K562 (cell line): ENCODE results near the gene SLC35B4. TPM values are rescaled to one million over a fixed set of nuclear protein-coding genes. Genes with fewer than 3 reads are reported as not detected.

ENCODE experiments used
- EHMT2 ChIP-seq: fragments of 450-650 bp; IDR thresholded peaks from 2 replicates; pipeline ENCODE4 v1.6.1; 2018; ENCODE audit warnings: antibody characterized with exemption
- EP400 ChIP-seq: fragments of 450-650 bp; IDR thresholded peaks from 2 replicates; pipeline ENCODE4 v1.6.1; 2017; ENCODE audit warnings: antibody characterized with exemption, mild to moderate bottlenecking, moderate library complexity
- ESRRA ChIP-seq: fragments of 450-650 bp; IDR thresholded peaks from 2 replicates; pipeline ENCODE4 v1.6.1; 2014; ENCODE audit warnings: low read depth, mild to moderate bottlenecking, moderate library complexity, borderline replicate concordance
- EWSR1 ChIP-seq: fragments of 450-650 bp; IDR thresholded peaks from 2 replicates; pipeline ENCODE4 v1.6.1; 2018; ENCODE audit warnings: borderline replicate concordance, mild to moderate bottlenecking, low read depth, moderate library complexity; ENCODE audit not compliant: partially characterized antibody
- FOSL1 ChIP-seq: fragments of 200-800 bp; sonication (Bioruptor generic); conservative IDR thresholded peaks from 2 replicates; pipeline ENCODE4 v1.6.1; 2016; ENCODE audit warnings: missing genetic modification characterization, missing compliant biosample characterization
- GATAD2A ChIP-seq: fragments of 450-650 bp; IDR thresholded peaks from 2 replicates; pipeline ENCODE4 v1.6.1; 2017
- JUND ChIP-seq, 2 experiments: IDR thresholded peaks; 2 replicates in 1 of 2; 3 replicates in 1 of 2; pipeline ENCODE4 v1.6.1; 2011; ENCODE audit warnings: borderline replicate concordance in 2 of 2, low read depth in 2 of 2, low read length in 2 of 2, improper control_type of control experiment in 1 of 2, missing biosample characterization in 1 of 2, missing genetic modification characterization in 1 of 2, missing genetic modification reagents in 1 of 2
- KLF13 ChIP-seq: fragments of 450-650 bp; IDR thresholded peaks from 2 replicates; pipeline ENCODE4 v1.6.1; 2016; ENCODE audit warnings: missing genetic modification characterization, low read depth, mild to moderate bottlenecking, missing compliant biosample characterization, moderate library complexity, borderline replicate concordance
- L3MBTL2 ChIP-seq: fragments of 450-650 bp; IDR thresholded peaks from 2 replicates; pipeline ENCODE4 v1.6.1; 2016; ENCODE audit warnings: mild to moderate bottlenecking, moderate library complexity
- NONO ChIP-seq, 2 experiments: fragments of 200-400 bp in 1 of 2; fragments of 450-650 bp in 1 of 2; formaldehyde crosslinking in 1 of 2; IDR thresholded peaks; 2 replicates each; pipeline ENCODE4 v1.6.1; 2017; ENCODE audit warnings: low read depth in 2 of 2, mild to moderate bottlenecking in 2 of 2, moderate library complexity in 2 of 2, low read length in 1 of 2
- OTX1 ChIP-seq: fragments of 450-650 bp; formaldehyde crosslinking; IDR thresholded peaks from 2 replicates; pipeline ENCODE4 v1.4.0; 2022; ENCODE audit warnings: mild to moderate bottlenecking
- RNF219 ChIP-seq: fragments of 250-450 bp; sonication (Bioruptor Pico); IDR thresholded peaks from 2 replicates; pipeline ENCODE4 v1.5.0; 2022; ENCODE audit warnings: mild to moderate bottlenecking
- SPI1 ChIP-seq: IDR thresholded peaks from 2 replicates; pipeline ENCODE4 v1.6.1; 2011; ENCODE audit warnings: low read depth, low read length, control low read depth, borderline replicate concordance
- TCF7 ChIP-seq: sonication (generic); IDR thresholded peaks from 2 replicates; pipeline ENCODE4 v1.6.1; 2016; ENCODE audit warnings: antibody characterized with exemption, borderline replicate concordance
- TGIF2 ChIP-seq: sonication (generic); formaldehyde crosslinking; IDR thresholded peaks from 2 replicates; pipeline ENCODE4 v1.8.1; 2022; ENCODE audit warnings: mild to moderate bottlenecking, missing genetic modification reagents, moderate library complexity
- UBTF ChIP-seq, 2 experiments: IDR thresholded peaks; 2 replicates each; pipeline ENCODE4 v1.6.1; 2012; ENCODE audit warnings: improper control_type of control experiment in 2 of 2, low read depth in 2 of 2, low read length in 2 of 2, borderline replicate concordance in 1 of 2
- ZBTB33 ChIP-seq: sonication (generic); formaldehyde crosslinking; IDR thresholded peaks from 2 replicates; pipeline ENCODE4 v1.8.1; 2023; ENCODE audit warnings: mild to moderate bottlenecking, missing genetic modification reagents
- ZNF764 ChIP-seq: fragments of 250-450 bp; sonication (Bioruptor Pico); IDR thresholded peaks from 2 replicates; pipeline ENCODE4 v1.4.0; 2020; ENCODE audit warnings: low read depth, mild to moderate bottlenecking, moderate library complexity
- ZNF778 ChIP-seq: fragments of 450-650 bp; formaldehyde crosslinking; IDR thresholded peaks from 2 replicates; pipeline ENCODE4 v1.4.0; 2020; ENCODE audit warnings: mild to moderate bottlenecking, moderate library complexity
- polyA plus RNA-seq, 8 experiments: library from polyadenylated mRNA; depleted of rRNA in 4 of 8; stranded (reverse) in 5 of 8; unstranded in 3 of 8; fragments of >200 nt; fragmentation: Nextera tagmentation in 2 of 8; fragmentation: Illumina TruSeq in 1 of 8; extraction: Ambion mirVana in 2 of 8; extraction: Trizol in 1 of 8; gene quantifications; 2 replicates each; pipeline versions ENCODE4 v1.2.1 to v1.2.3, GENCODE V29; 2011 to 2014; ENCODE audit warnings: inconsistent platforms in 1 of 8, missing spikeins in 1 of 8
- total RNA-seq, 7 experiments: library from RNA; depleted of rRNA in 6 of 7; stranded (reverse); fragments of >200 nt in 6 of 7; fragmentation: Illumina TruSeq in 2 of 7; extraction: Trizol in 2 of 7; gene quantifications; 2 replicates each; pipeline versions ENCODE4 v1.2.1 to v1.2.3, GENCODE V29; 2011 to 2021; ENCODE audit warnings: low replicate concordance in 1 of 7

SLC35B4 gene
- total and polyA plus RNA-seq, 9 of the 15 experiments (the other 6 are each of a cell fraction or from before 2014, with no cell fraction given) = 6.1 to 34.9 (median 17.6) TPM

GRCh38 chr7:134316539-134317344, at the start of gene SLC35B4 (continued):
- TF ChIP-seq ZBTB33 (CRISPR knock-in tag) (peak; percentile 61), TGIF2 (peak; percentile 91), OTX1 (CRISPR knock-in tag) (no peak), SPI1 (no peak), TCF7 (no peak), FOSL1 (tag) (peak; percentile 59), ESRRA (peak; percentile 84), GATAD2A (0 out of 2 replicates have a peak, but pooled peaks have one; percentile 31), RNF219 (no peak), EP400 (peak; percentile 90), NONO (IDR thresholded peaks at IDR 0.05; ENCODE audit: low read depth in 2 of 2, low read length in 1 of 2) (no peak), JUND (IDR thresholded peaks at IDR 0.05; ENCODE audit: borderline replicate concordance, low read depth, low read length) (peak; percentile 82), JUND (tag; IDR thresholded peaks at IDR 0.05; ENCODE audit: borderline replicate concordance, low read depth, low read length) (peak; percentile 41; the same call in 1 of the 3 replicates), KLF13 (tag) (0 out of 2 replicates have a peak, but pooled peaks have one; percentile 45), EWSR1 (no peak), L3MBTL2 (peak; percentile 73), UBTF (IDR thresholded peaks at IDR 0.05; ENCODE audit: borderline replicate concordance in 1 of 2, low read depth in 2 of 2, low read length in 2 of 2) (peak; percentile 34 to 46; a peak in 2 of 4 replicates), EHMT2 (no peak), ZNF764 (CRISPR knock-in tag) (no peak), ZNF778 (CRISPR knock-in tag) (no peak)
